OCI-M2 (cell line): Measurements from ENCODE around the gene TMEM185B.
"Not testable (repeated sequence)": the region's sequence is repeated elsewhere in the genome, so short reads cannot be mapped to it uniquely, and the experiment has no call there.

ENCODE experiments used
- DNase-seq: peaks from one replicate; lab custom pipeline; 2025; ENCODE audit not compliant: unreplicated experiment; lab: John Stamatoyannopoulos, UW

The TMEM185B gene

GRCh38 chr2:120208381-120209353 is 14.5 kb downstream of the TMEM185B start:
- no peak for DNase-seq

- no peak for DNase-seq
Measured at GRCh38 chr2:120206022-120206581, 17.1 kb downstream of the TMEM185B start.

- DNase-seq, result no peak
Measured at GRCh38 chr2:120204945-120205670, 18.1 kb downstream of the TMEM185B start.

- DNase-seq, result no peak
Measured at GRCh38 chr2:120204417-120204816, 18.8 kb downstream of the TMEM185B start.

GRCh38 chr2:120204022-120204405 is 19.2 kb downstream of the TMEM185B start:
- no peak for DNase-seq

- DNase-seq, result no peak
Measured at GRCh38 chr2:120203251-120204021, 19.8 kb downstream of the TMEM185B start.

- DNase-seq, result not testable (repeated sequence)
Measured at GRCh38 chr2:120199817-120200459, 23.3 kb downstream of the TMEM185B start.

- DNase-seq, result no peak
Measured at GRCh38 chr2:120195553-120195952, 27.6 kb downstream of the TMEM185B start.

GRCh38 chr2:120192280-120192679 is 30.9 kb downstream of the TMEM185B start:
- no peak for DNase-seq

GRCh38 chr2:120189189-120189588 is 34.0 kb downstream of the TMEM185B start:
- DNase-seq, result no peak

- DNase-seq, result no peak
Measured at GRCh38 chr2:120182019-120182560, 41.1 kb downstream of the TMEM185B start.

- no peak for DNase-seq
Measured at GRCh38 chr2:120180066-120180465, 43.1 kb downstream of the TMEM185B start.

- no peak for DNase-seq
Measured at GRCh38 chr2:120179396-120179795, 43.8 kb downstream of the TMEM185B start.

- DNase-seq, result no peak
Measured at GRCh38 chr2:120177973-120178372, 45.2 kb downstream of the TMEM185B start.

GRCh38 chr2:120177001-120177621 is 46.1 kb downstream of the TMEM185B start:
- no peak for DNase-seq

GRCh38 chr2:120176526-120176925 is 46.7 kb downstream of the TMEM185B start:
- DNase-seq, result no peak

GRCh38 chr2:120174963-120175581 is 48.1 kb downstream of the TMEM185B start:
- DNase-seq, result peak; percentile 8
